MM.1S (cell line): Measurements from ENCODE around the gene PDCD1.
A peak's percentile ranks its signal among the peaks of the same experiment; 100 is the strongest.

ENCODE experiments used
- DNase-seq: peaks from one replicate; pipeline ENCODE4 v3.0.0-alpha.2; 2015
- H2AFZ ChIP-seq: fragments of 300-600 bp; sonication (generic); 2 replicates; pipeline ENCODE4 v1.6.0; 2016; ENCODE audit warnings: antibody characterized with exemption, low read length
- H3F3A ChIP-seq: fragments of 300-600 bp; sonication (generic); 2 replicates; pipeline ENCODE4 v1.6.1; 2016; ENCODE audit warnings: mild to moderate bottlenecking, antibody characterized with exemption, low read length, moderate library complexity, mixed read lengths; ENCODE audit not compliant: insufficient read depth
- H3K27ac ChIP-seq: fragments of 300-600 bp; sonication (generic); 2 replicates; pipeline ENCODE4 v1.5.1; 2016; ENCODE audit warnings: mild to moderate bottlenecking, low read length
- H3K27me3 ChIP-seq: fragments of 300-600 bp; sonication (generic); replicated peaks from 2 replicates; pipeline ENCODE4 v1.6.0; 2016; ENCODE audit warnings: low read length; ENCODE audit not compliant: insufficient read depth
- H3K36me3 ChIP-seq: fragments of 300-600 bp; sonication (generic); replicated peaks from 2 replicates; pipeline ENCODE4 v1.6.1; 2016; ENCODE audit warnings: mild to moderate bottlenecking, low read length, mixed read lengths; ENCODE audit not compliant: insufficient read depth
- H3K4me1 ChIP-seq: fragments of 300-600 bp; sonication (generic); 2 replicates; pipeline ENCODE4 v1.6.1; 2016; ENCODE audit warnings: low read length, mixed read lengths
- H3K4me2 ChIP-seq: fragments of 300-600 bp; sonication (generic); 2 replicates; pipeline ENCODE4 v1.6.0; 2016; ENCODE audit warnings: low read depth, low read length
- H3K4me3 ChIP-seq: fragments of 300-600 bp; sonication (generic); 2 replicates; pipeline ENCODE4 v1.5.1; 2016; ENCODE audit warnings: low read length, mixed read lengths
- H3K79me2 ChIP-seq: fragments of 300-600 bp; sonication (generic); 2 replicates; pipeline ENCODE4 v1.6.1; 2016; ENCODE audit warnings: mixed run types, low read length, mixed read lengths
- H3K9ac ChIP-seq: fragments of 300-600 bp; sonication (generic); 2 replicates; pipeline ENCODE4 v1.6.1; 2016; ENCODE audit warnings: low read length, mixed read lengths
- H3K9me2 ChIP-seq: fragments of 300-600 bp; sonication (generic); replicated peaks from 2 replicates; pipeline ENCODE4 v1.6.1; 2016; ENCODE audit warnings: mild to moderate bottlenecking, low read length, mixed read lengths; ENCODE audit not compliant: insufficient read depth
- H3K9me3 ChIP-seq: fragments of 300-600 bp; sonication (generic); replicated peaks from 2 replicates; pipeline ENCODE4 v1.6.1; 2016; ENCODE audit warnings: mild to moderate bottlenecking, low read length, mixed read lengths; ENCODE audit not compliant: insufficient read depth
- H4K20me1 ChIP-seq: fragments of 300-600 bp; sonication (generic); 2 replicates; pipeline ENCODE4 v1.6.1; 2016; ENCODE audit warnings: mild to moderate bottlenecking, low read length, moderate library complexity, mixed read lengths; ENCODE audit not compliant: insufficient read depth
- CTCF ChIP-seq: fragments of 300-600 bp; sonication (generic); IDR thresholded peaks from 2 replicates; pipeline ENCODE4 v1.5.1; 2016; ENCODE audit warnings: antibody characterized with exemption, low read length, mixed read lengths
- EZH2 ChIP-seq: fragments of 300-600 bp; sonication (generic); optimal IDR thresholded peaks from 2 replicates; pipeline ENCODE3; 2017; ENCODE audit warnings: low read depth, mild to moderate bottlenecking, antibody characterized with exemption, low read length, mixed read lengths
- EZH2phosphoT487 ChIP-seq: fragments of 300-600 bp; sonication (generic); IDR thresholded peaks from 2 replicates; pipeline ENCODE4 v1.6.1; 2018; ENCODE audit warnings: antibody characterized with exemption, low read length

PDCD1 gene

GRCh38 chr2:241846406-241846805 lies 12.3 kb downstream of the PDCD1 start:
- no peak overlapping the region for H3K4me2 ChIP-seq
- DNase-seq, result no peak
- no peak overlapping the region for H3K27ac ChIP-seq
- H3K4me3 ChIP-seq, result no peak overlapping the region
- no peaks in the 10 kb centered on the region for H3K36me3 ChIP-seq
- H3K9ac ChIP-seq, result no peak overlapping the region
- no peak for TF ChIP-seq EZH2phosphoT487
- no peak for TF ChIP-seq EZH2
- no peak for TF ChIP-seq CTCF
- H2AFZ ChIP-seq, result no peak overlapping the region
- H3F3A ChIP-seq, result 0 out of 2 replicates have a peak, but pooled peaks cover 4% of the 10 kb centered on the region
- H3K79me2 ChIP-seq, result no peaks in the 10 kb centered on the region
- peaks cover 6% of the 10 kb centered on the region; the same call in 1 of the 2 replicates for H3K27me3 ChIP-seq
- H4K20me1 ChIP-seq, result no peaks in the 10 kb centered on the region
- no peaks in the 10 kb centered on the region for H3K9me3 ChIP-seq
- H3K4me1 ChIP-seq, result no peaks in the 10 kb centered on the region
- H3K9me2 ChIP-seq, result no peaks in the 10 kb centered on the region

GRCh38 chr2:241844831-241845578 lies 13.7 kb downstream of the PDCD1 start:
- no peak overlapping the region for H3K9ac ChIP-seq
- no peaks in the 10 kb centered on the region for H4K20me1 ChIP-seq
- H3K4me3 ChIP-seq, result no peak overlapping the region
- DNase-seq, result no peak
- no peaks in the 10 kb centered on the region for H3K4me1 ChIP-seq
- 0 out of 2 replicates have a peak, but pooled peaks cover 4% of the 10 kb centered on the region for H3F3A ChIP-seq
- H3K9me3 ChIP-seq, result no peaks in the 10 kb centered on the region
- no peaks in the 10 kb centered on the region for H3K36me3 ChIP-seq
- H3K27me3 ChIP-seq, result peaks cover 9% of the 10 kb centered on the region
- H3K79me2 ChIP-seq, result no peaks in the 10 kb centered on the region
- peak overlapping the region; percentile 54; the same call in 1 of the 2 replicates for H3K4me2 ChIP-seq
- no peaks in the 10 kb centered on the region for H3K9me2 ChIP-seq
- no peak overlapping the region for H2AFZ ChIP-seq
- no peak for TF ChIP-seq EZH2
- TF ChIP-seq CTCF, result no peak
- no peak for TF ChIP-seq EZH2phosphoT487
- no peak overlapping the region for H3K27ac ChIP-seq

- Histone ChIP-seq H4K20me1 (no peaks in the 10 kb centered on the region), H3K4me1 (no peaks in the 10 kb centered on the region), H3K27me3 (peaks cover 18% of the 10 kb centered on the region), H3K9ac (no peak overlapping the region; the same call in 1 of the 2 replicates), H3K4me2 (peak overlapping the region; percentile 54; the same call in 1 of the 2 replicates), H3K79me2 (no peaks in the 10 kb centered on the region), H3K9me2 (no peaks in the 10 kb centered on the region), H3K27ac (no peak overlapping the region), H3K4me3 (no peak overlapping the region), H3K9me3 (no peaks in the 10 kb centered on the region), H3K36me3 (no peaks in the 10 kb centered on the region), H2AFZ (no peak overlapping the region), H3F3A (0 out of 2 replicates have a peak, but pooled peaks cover 4% of the 10 kb centered on the region)
- DNase-seq, result peak; percentile 65
- TF ChIP-seq EZH2 (no peak), EZH2phosphoT487 (no peak), CTCF (no peak)
Observed at GRCh38 chr2:241844066-241844728, 14.5 kb downstream of the PDCD1 start.
